CD4-positive, alpha-beta memory T cell (primary cell): Measurements from ENCODE around the gene HYAL1. TPM values are rescaled to one million over a fixed set of nuclear protein-coding genes. Genes with fewer than 3 reads are reported as not detected.
A peak's percentile ranks its signal among the peaks of the same experiment; 100 is the strongest.
"Not testable (repeated sequence)": the region's sequence is repeated elsewhere in the genome, so short reads cannot be mapped to it uniquely, and the experiment has no call there.

Experiments
- CTCF ChIA-PET: fragments of 350-600 bp; sonication (Branson Sonifier 250); formaldehyde crosslinking; loops from one replicate; lab custom pipeline; 2021; ENCODE audit warnings: inconsistent platforms; ENCODE audit not compliant: partially characterized antibody; lab: Charles Lee
- POLR2A ChIA-PET: fragments of 350-600 bp; sonication (Branson Sonifier 250); formaldehyde crosslinking; loops from one replicate; lab custom pipeline; 2021; ENCODE audit not compliant: partially characterized antibody; lab: Charles Lee
- DNase-seq, 5 donors: peaks; one replicate each; pipeline versions ENCODE4 v3.0.0 to v3.0.0-alpha.2; 2020 to 2022; ENCODE audit warnings: mixed read lengths in 1 of 5
- H3K27ac ChIP-seq: one replicate; pipeline ENCODE4 v1.7.0; 2013; ENCODE audit warnings: low read depth, low read length
- H3K27me3 ChIP-seq: 2 replicates; pipeline ENCODE4 v1.7.0; 2013; ENCODE audit warnings: mild to moderate bottlenecking, low read length, moderate library complexity; ENCODE audit not compliant: insufficient read depth
- H3K36me3 ChIP-seq: 2 replicates; pipeline ENCODE4 v1.7.0; 2013; ENCODE audit warnings: mild to moderate bottlenecking, low read length, moderate library complexity; ENCODE audit not compliant: insufficient read depth
- H3K4me1 ChIP-seq: 2 replicates; pipeline ENCODE4 v1.7.0; 2013; ENCODE audit warnings: mild to moderate bottlenecking, low read length, moderate library complexity; ENCODE audit not compliant: insufficient read depth
- H3K4me3 ChIP-seq, 2 donors: one replicate each; pipeline ENCODE4 v1.7.0; 2013; ENCODE audit warnings: low read length in 2 of 2, mild to moderate bottlenecking in 1 of 2
- H3K9me3 ChIP-seq, 2 donors: one replicate each; pipeline ENCODE4 v1.7.0; 2013; ENCODE audit warnings: low read length in 2 of 2, control low read depth in 1 of 2; ENCODE audit not compliant: control insufficient read depth in 1 of 2
- H3K27ac Mint-ChIP-seq, 7 donors: one replicate each; pipeline ENCODE4 v1.8.0; 2020 to 2021; ENCODE audit warnings: mixed read lengths in 7 of 7, mild to moderate bottlenecking in 6 of 7, inconsistent platforms in 3 of 7, moderate library complexity in 3 of 7
- H3K27me3 Mint-ChIP-seq, 2 donors: one replicate each; pipeline ENCODE4 v1.8.0; 2020 to 2021; ENCODE audit warnings: mixed read lengths in 2 of 2
- H3K36me3 Mint-ChIP-seq, 2 donors: one replicate each; pipeline ENCODE4 v1.8.0; 2020 to 2021; ENCODE audit warnings: mixed read lengths in 2 of 2, inconsistent platforms in 1 of 2, mild to moderate bottlenecking in 1 of 2
- H3K4me1 Mint-ChIP-seq, 4 donors: one replicate each; pipeline ENCODE4 v1.8.0; 2020 to 2021; ENCODE audit warnings: mixed read lengths in 4 of 4, mild to moderate bottlenecking in 1 of 4
- H3K4me3 Mint-ChIP-seq, 8 donors: one replicate each; pipeline ENCODE4 v1.8.0; 2020 to 2021; ENCODE audit warnings: mixed read lengths in 8 of 8, mild to moderate bottlenecking in 7 of 8, moderate library complexity in 6 of 8, inconsistent platforms in 3 of 8
- H3K9me3 Mint-ChIP-seq, 8 donors: one replicate each; pipeline ENCODE4 v1.8.0; 2020 to 2021; ENCODE audit warnings: mixed read lengths in 8 of 8, mild to moderate bottlenecking in 5 of 8, inconsistent platforms in 3 of 8, moderate library complexity in 1 of 8
- intact Hi-C: fragments of 100-400 bp; cut with micrococcal nuclease; formaldehyde crosslinking; loops from one replicate; pipeline ENCODE4 v1.15.1; 2023
- polyA plus RNA-seq, 2 donors: library from polyadenylated mRNA; unstranded; fragments of 300-500 nt; fragmentation: Illumina TruSeq; gene quantifications; one replicate each; pipeline ENCODE4 v1.2.3, GENCODE V29; 2021
- total RNA-seq, 2 experiments: library from RNA; stranded (reverse); gene quantifications; one replicate each; pipeline ENCODE4 v1.2.3, GENCODE V29; 2021

The HYAL1 gene
- total and polyA plus RNA-seq, 4 experiments from 2014 or later, result 0.09 to 0.50 (median 0.29) TPM

GRCh38 chr3:50273689-50274065, 29.7 kb downstream of the HYAL1 start:
- Histone ChIP-seq H3K36me3 (no peaks in the 10 kb centered on the region), H3K9me3 (no peaks in the 10 kb centered on the region), H3K4me1 (peaks cover 35% of the 10 kb centered on the region), H3K4me3 (no peak overlapping the region), H3K27ac (no peak overlapping the region), H3K27me3 (peaks cover 35% of the 10 kb centered on the region)
- Mint-ChIP-seq H3K27me3 (peaks cover 23 to 31% of the 10 kb centered on the region in 2 donors), H3K4me1 (peaks cover 14 to 37% (median 25%) of the 10 kb centered on the region in 4 donors), H3K27ac (peak overlapping the region in 1 of 7 donors; percentile 73), H3K36me3 (no peaks in the 10 kb centered on the region), H3K9me3 (no peaks in the 10 kb centered on the region), H3K4me3 (peak overlapping the region in 1 of 8 donors; percentile 79)
- ChIA-PET CTCF (interaction anchor here (1.5 to 7.1 kb wide), 3 partner anchors 44 to 79 kb away, joined by 3 to 40 read pairs (median 36); no protein-coding TSS in a partner anchor), POLR2A (interaction anchor here (0.7 kb wide), 1 partner anchor 47 kb away, joined by 3 read pairs; no protein-coding TSS in a partner anchor)
- DNase-seq, result peak in 1 of 5 donors; percentile 33
- intact Hi-C loops, result loop anchor here (1.0 kb wide), 5 partner anchors 27 to 152 kb away; no protein-coding TSS in a partner anchor

- Mint-ChIP-seq H3K4me3 (peak overlapping the region; percentile 35 to 81 (median 74)), H3K9me3 (no peaks in the 10 kb centered on the region), H3K27ac (peak overlapping the region in 3 of 7 donors; percentile 9 to 88 (median 53)), H3K4me1 (peaks cover 14 to 37% (median 25%) of the 10 kb centered on the region in 4 donors), H3K36me3 (no peaks in the 10 kb centered on the region), H3K27me3 (peaks cover 23 to 31% of the 10 kb centered on the region in 2 donors)
- Histone ChIP-seq H3K4me3 (no peak overlapping the region), H3K27ac (no peak overlapping the region), H3K4me1 (peaks cover 35% of the 10 kb centered on the region), H3K9me3 (no peaks in the 10 kb centered on the region), H3K27me3 (peaks cover 35% of the 10 kb centered on the region), H3K36me3 (no peaks in the 10 kb centered on the region)
- peak; percentile 73 to 83 (median 79) for DNase-seq
- ChIA-PET CTCF (interaction anchor here (1.5 to 7.1 kb wide), 5 partner anchors 23 to 79 kb away, joined by 3 to 40 read pairs (median 5); partner anchors contain the start of gene GNAI2), POLR2A (interaction anchor here (0.5 to 1.8 kb wide), 5 partner anchors 13 to 165 kb away, joined by 3 to 10 read pairs (median 4); no protein-coding TSS in a partner anchor)
- intact Hi-C loops, result loop anchor here (1.0 kb wide), 4 partner anchors 27 to 152 kb away; no protein-coding TSS in a partner anchor
Measured at GRCh38 chr3:50272911-50273688, 30.3 kb downstream of the HYAL1 start.

DNA sequence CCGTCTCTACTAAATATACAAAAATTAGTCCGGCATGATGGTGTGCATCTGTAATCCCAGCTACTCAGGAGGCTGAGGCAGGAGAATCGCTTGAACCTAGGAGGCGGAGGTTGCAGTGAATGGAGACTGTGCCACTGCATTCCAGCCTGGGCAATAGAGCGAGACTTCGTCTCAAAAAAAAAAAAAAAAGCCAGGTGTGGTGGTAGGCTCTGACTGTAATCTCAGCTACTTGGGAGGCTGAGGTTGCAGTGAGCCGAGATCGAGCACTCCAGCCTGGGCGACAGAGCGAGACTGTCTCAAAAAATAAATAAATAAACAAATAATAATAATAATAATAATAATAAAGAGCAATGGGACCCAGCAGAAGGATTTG, 30.9 kb downstream of the HYAL1 start:
- Mint-ChIP-seq H3K4me3 (peak overlapping the region in 2 of 8 donors; percentile 79 to 81), H3K4me1 (peaks cover 14 to 37% (median 25%) of the 10 kb centered on the region in 4 donors), H3K27me3 (peaks cover 19 to 28% of the 10 kb centered on the region in 2 donors), H3K27ac (peak overlapping the region in 1 of 7 donors; percentile 88)
- H3K27ac ChIP-seq, H3K4me3 ChIP-seq, H3K9me3 ChIP-seq, DNase-seq, intact Hi-C loops, H3K9me3 Mint-ChIP-seq, H3K36me3 ChIP-seq, H3K36me3 Mint-ChIP-seq: not testable (repeated sequence)
- ChIA-PET POLR2A (interaction anchor here (0.8 to 1.8 kb wide), 3 partner anchors 12 to 65 kb away, joined by 3 to 10 read pairs (median 4); no protein-coding TSS in a partner anchor), CTCF (interaction anchor here (0.8 to 7.1 kb wide), 7 partner anchors 22 to 81 kb away, joined by 3 to 40 read pairs (median 3); partner anchors contain the start of genes GNAI2, GNAT1 and HYAL2)
- Histone ChIP-seq H3K27me3 (peaks cover 35% of the 10 kb centered on the region), H3K4me1 (peaks cover 35% of the 10 kb centered on the region)

DNA sequence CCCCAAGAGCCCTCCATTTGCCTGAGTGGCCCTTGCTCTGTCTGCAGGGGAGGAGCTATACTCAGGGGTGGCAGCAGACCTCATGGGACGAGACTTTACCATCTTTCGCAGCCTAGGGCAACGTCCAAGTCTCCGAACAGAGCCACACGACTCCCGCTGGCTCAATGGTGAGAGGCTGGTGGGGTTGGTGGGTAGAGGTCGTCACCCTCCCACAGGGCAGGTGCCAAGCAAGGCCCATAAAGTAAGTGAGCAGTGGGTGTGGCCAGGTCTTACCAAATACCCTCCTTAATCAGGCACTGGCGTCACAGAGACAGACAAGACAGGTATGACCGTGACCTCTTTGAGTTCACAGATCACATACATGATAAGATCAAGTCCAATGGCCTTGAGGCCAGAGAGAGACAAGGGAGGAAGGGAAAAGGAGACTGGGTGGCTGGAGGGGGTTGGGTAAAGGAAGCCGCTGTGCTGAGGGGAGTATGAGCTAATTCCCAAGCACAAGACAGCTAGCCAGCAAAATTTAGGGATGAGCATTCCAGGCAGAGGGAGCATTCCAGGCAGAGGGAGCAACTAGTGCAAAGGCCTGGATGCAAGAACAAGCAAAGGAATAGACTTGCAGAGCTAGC, 31.9 kb downstream of the HYAL1 start:
- Mint-ChIP-seq H3K4me3 (peak overlapping the region in 1 of 8 donors; percentile 26), H3K27ac (peak overlapping the region in 2 of 7 donors; percentile 54 to 72), H3K36me3 (no peaks in the 10 kb centered on the region), H3K4me1 (peaks cover 14 to 37% (median 25%) of the 10 kb centered on the region in 4 donors), H3K27me3 (peaks cover 19 to 28% of the 10 kb centered on the region in 2 donors), H3K9me3 (no peaks in the 10 kb centered on the region)
- POLR2A ChIA-PET, result interaction anchor here (1.3 to 1.8 kb wide), 2 partner anchors 11 to 25 kb away, joined by 4 to 10 read pairs; no protein-coding TSS in a partner anchor
- intact Hi-C loops, result no loop called here
- DNase-seq, result peak in 1 of 5 donors; percentile 32
- no peaks in the 10 kb centered on the region for H3K9me3 ChIP-seq
- no peaks in the 10 kb centered on the region for H3K36me3 ChIP-seq
- H3K4me3 ChIP-seq, result no peak overlapping the region
- peaks cover 28% of the 10 kb centered on the region for H3K27me3 ChIP-seq
- CTCF ChIA-PET, result interaction anchor here (0.7 to 7.1 kb wide), 7 partner anchors 11 to 77 kb away, joined by 3 to 40 read pairs (median 4); partner anchors contain the start of genes GNAI2 and HYAL2
- H3K4me1 ChIP-seq, result peaks cover 34% of the 10 kb centered on the region
- H3K27ac ChIP-seq, result no peak overlapping the region

GRCh38 chr3:50270422-50271224, 32.8 kb downstream of the HYAL1 start:
- H3K36me3 ChIP-seq, result no peaks in the 10 kb centered on the region
- POLR2A ChIA-PET, result no interaction called here
- peaks cover 24% of the 10 kb centered on the region for H3K27me3 ChIP-seq
- peak overlapping the region in 2 of 7 donors; percentile 54 to 76 for H3K27ac Mint-ChIP-seq
- H3K36me3 Mint-ChIP-seq, result no peaks in the 10 kb centered on the region
- peak overlapping the region in 1 of 8 donors; percentile 7 for H3K4me3 Mint-ChIP-seq
- peaks cover 26% of the 10 kb centered on the region for H3K4me1 ChIP-seq
- CTCF ChIA-PET, result interaction anchor here (0.7 to 7.1 kb wide), 4 partner anchors 24 to 76 kb away, joined by 3 to 40 read pairs (median 23); no protein-coding TSS in a partner anchor
- H3K4me1 Mint-ChIP-seq, result peaks cover 12 to 32% (median 19%) of the 10 kb centered on the region in 4 donors
- H3K27ac ChIP-seq, result no peak overlapping the region
- H3K27me3 Mint-ChIP-seq, result peaks cover 14 to 23% of the 10 kb centered on the region in 2 donors
- intact Hi-C loops, result no loop called here
- H3K9me3 Mint-ChIP-seq, result no peaks in the 10 kb centered on the region
- H3K9me3 ChIP-seq, result no peaks in the 10 kb centered on the region
- no peak overlapping the region for H3K4me3 ChIP-seq
- peak in 1 of 5 donors; percentile 38 for DNase-seq

DNA sequence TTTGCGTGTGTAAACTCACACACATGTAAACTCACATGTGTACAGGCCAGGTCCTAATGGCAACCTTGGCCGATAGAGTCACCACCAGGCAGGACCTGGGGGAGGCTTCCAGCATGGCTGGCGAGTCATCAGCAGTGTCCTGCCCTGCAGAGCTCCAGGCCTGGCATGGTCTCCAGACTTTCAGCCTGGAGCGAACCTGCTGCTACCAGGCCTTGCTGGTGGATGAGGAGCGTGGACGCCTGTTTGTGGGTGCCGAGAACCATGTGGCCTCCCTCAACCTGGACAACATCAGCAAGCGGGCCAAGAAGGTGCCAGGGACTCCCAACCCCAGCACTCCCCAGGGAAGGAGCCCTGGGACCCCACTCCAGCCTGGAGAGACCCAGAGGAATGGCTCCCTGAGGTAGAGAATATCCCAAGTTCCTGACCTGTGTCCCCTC, 33.4 kb downstream of the HYAL1 start:
- Histone ChIP-seq H3K27me3 (peaks cover 18% of the 10 kb centered on the region), H3K4me3 (no peak overlapping the region), H3K9me3 (no peaks in the 10 kb centered on the region), H3K4me1 (peaks cover 20% of the 10 kb centered on the region), H3K27ac (no peak overlapping the region), H3K36me3 (no peaks in the 10 kb centered on the region)
- CTCF ChIA-PET, result interaction anchor here (1.3 to 7.1 kb wide), 3 partner anchors 44 to 78 kb away, joined by 5 to 36 read pairs (median 10); no protein-coding TSS in a partner anchor
- Mint-ChIP-seq H3K27me3 (peaks cover 10 to 20% of the 10 kb centered on the region in 2 donors), H3K27ac (peak overlapping the region in 1 of 7 donors; percentile 76), H3K36me3 (no peaks in the 10 kb centered on the region), H3K4me3 (no peak overlapping the region), H3K9me3 (no peaks in the 10 kb centered on the region), H3K4me1 (peaks cover 9 to 25% (median 14%) of the 10 kb centered on the region in 4 donors)
- intact Hi-C loops, result no loop called here
- POLR2A ChIA-PET, result no interaction called here
- no peak for DNase-seq
